ENCODE measurements around the gene RNF182. TPM values are rescaled to one million over a fixed set of nuclear protein-coding genes. Genes with fewer than 3 reads are reported as not detected.
"Not testable (repeated sequence)": the region's sequence is repeated elsewhere in the genome, so short reads cannot be mapped to it uniquely, and the experiment has no call there.

The RNF182 gene, protein sequence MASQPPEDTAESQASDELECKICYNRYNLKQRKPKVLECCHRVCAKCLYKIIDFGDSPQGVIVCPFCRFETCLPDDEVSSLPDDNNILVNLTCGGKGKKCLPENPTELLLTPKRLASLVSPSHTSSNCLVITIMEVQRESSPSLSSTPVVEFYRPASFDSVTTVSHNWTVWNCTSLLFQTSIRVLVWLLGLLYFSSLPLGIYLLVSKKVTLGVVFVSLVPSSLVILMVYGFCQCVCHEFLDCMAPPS
- total RNA-seq: 1 to 10 TPM in 1 of 2 donors, under 1 TPM in 1; 0.33 to 1.6 TPM

- no peak within 1 kb of the TSS for H3K4me3 ChIP-seq
- H3K9me3 ChIP-seq: no peaks in the 10 kb centered on the region
- peaks cover 22% of the 10 kb centered on the region for H3K4me1 ChIP-seq
- TF ChIP-seq POLR2A (IDR thresholded peaks at IDR 0.05): no peak
- no peak for TF ChIP-seq CTCF (IDR thresholded peaks at IDR 0.05)
- H3K36me3 ChIP-seq (replicated peaks in 1 of 2; ENCODE audit: insufficient read depth in 1 of 2, low read depth in 2 of 2): no peaks in the 10 kb centered on the region
- DNase-seq (peak in 2 of 4 donors; percentile 48 to 53), ATAC-seq (peak; percentile 76)
- H3K27me3 ChIP-seq: peaks cover 0 to 15% of the 10 kb centered on the region in 2 donors
- WGBS, 2 donors: 4 to 9% methylated on average over 14 to 28 of the region's 65 CpGs
- no peak within 1 kb of the TSS for H3K27ac ChIP-seq
- intact Hi-C loops (cut with DNase I): no loop called here
These were observed at the start of gene RNF182 for GRCh38 chr6:13924949-13925881. Gene RNF182 (plus strand): TSS chr6:13924952. CDS start chr6:13977120, 52,168 bp downstream.

GRCh38 chr6:13877051-13877450 is 47.7 kb upstream of the RNF182 start:
- intact Hi-C loops (cut with DNase I): no loop called here

DNA sequence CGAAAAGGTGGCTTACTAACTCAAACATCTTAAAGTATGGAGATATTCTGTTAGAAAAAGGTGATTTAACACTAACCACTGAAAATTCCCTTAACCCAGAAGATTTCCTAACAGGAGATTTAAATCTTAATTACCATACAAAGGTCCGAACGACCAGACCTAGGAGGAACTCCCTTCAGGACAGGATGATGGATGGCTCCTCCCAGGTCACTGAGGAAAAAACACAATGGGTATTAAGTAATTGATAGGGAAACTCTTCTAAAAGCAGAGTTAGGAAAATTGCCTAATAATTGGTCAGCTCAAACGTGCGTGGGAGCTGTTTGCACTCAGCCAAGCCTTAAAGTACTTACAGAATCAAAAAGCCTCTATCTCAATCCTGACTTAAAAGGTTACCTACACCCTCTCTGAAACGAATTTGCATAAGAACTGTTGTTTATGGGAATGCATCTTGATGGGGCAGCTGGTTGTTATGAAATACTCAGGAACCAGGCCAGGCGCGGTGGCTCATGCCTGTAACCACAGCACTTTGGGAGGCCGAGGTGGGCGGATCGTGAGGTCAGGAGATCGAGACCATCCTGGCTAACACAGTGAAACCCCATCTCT is 44.6 kb upstream of the RNF182 start:
- H3K27me3 ChIP-seq; intact Hi-C loops (cut with DNase I); ATAC-seq; H3K36me3 ChIP-seq (replicated peaks in 1 of 2; ENCODE audit: insufficient read depth in 1 of 2, low read depth in 2 of 2); H3K27ac ChIP-seq; H3K4me1 ChIP-seq; DNase-seq; H3K9me3 ChIP-seq; H3K4me3 ChIP-seq: not testable (repeated sequence)
- 74 to 79% methylated on average over 12 of the region's 12 CpGs for WGBS, 2 donors

More at GRCh38 chr6:13877051-13877450, 47.7 kb upstream of the RNF182 start:
- TF ChIP-seq CTCF (IDR thresholded peaks at IDR 0.05): no peak
- no peak for TF ChIP-seq POLR2A (IDR thresholded peaks at IDR 0.05)
- peaks cover 17% of the 10 kb centered on the region for H3K4me1 ChIP-seq
- no peak overlapping the region for H3K27ac ChIP-seq
- no peak overlapping the region for H3K4me3 ChIP-seq
- ATAC-seq: no peak
- no peak for DNase-seq
- H3K9me3 ChIP-seq: no peaks in the 10 kb centered on the region
- H3K27me3 ChIP-seq: no peaks in the 10 kb centered on the region
- no peaks in the 10 kb centered on the region for H3K36me3 ChIP-seq (replicated peaks in 1 of 2; ENCODE audit: insufficient read depth in 1 of 2, low read depth in 2 of 2)

DNA sequence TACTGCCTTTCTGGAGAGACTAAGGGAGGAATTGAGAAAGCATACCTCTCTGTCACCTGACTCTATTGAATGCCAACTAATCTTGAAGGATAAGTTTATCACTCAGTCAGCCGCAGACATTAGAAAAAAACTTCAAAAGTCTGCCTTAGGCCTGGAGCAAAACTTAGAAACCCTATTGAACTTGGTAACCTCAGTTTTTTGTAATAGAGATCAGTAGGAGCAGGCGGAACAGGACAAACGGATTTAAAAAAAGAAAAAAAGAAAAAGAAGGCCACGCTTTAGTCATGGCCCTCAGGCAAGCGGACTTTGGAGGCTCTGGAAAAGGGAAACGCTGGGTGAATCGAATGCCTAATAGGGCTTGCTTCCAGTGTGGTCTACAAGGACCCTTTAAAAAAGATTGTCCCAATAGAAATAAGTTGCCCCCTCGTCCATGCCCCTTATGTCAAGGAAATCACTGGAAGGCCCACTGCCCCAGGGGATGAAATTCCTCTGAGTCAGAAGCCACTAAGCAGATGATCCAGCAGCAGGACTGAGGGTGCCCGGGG is 43.1 kb upstream of the RNF182 start:
- H3K27ac ChIP-seq: no peak overlapping the region
- H3K27me3 ChIP-seq: no peaks in the 10 kb centered on the region
- ATAC-seq: no peak
- no peaks in the 10 kb centered on the region for H3K9me3 ChIP-seq
- no peak overlapping the region for H3K4me3 ChIP-seq
- H3K36me3 ChIP-seq (replicated peaks in 1 of 2; ENCODE audit: insufficient read depth in 1 of 2, low read depth in 2 of 2): no peaks in the 10 kb centered on the region
- no peak for DNase-seq
- H3K4me1 ChIP-seq: no peaks in the 10 kb centered on the region
- 68 to 71% methylated on average over 9 of the region's 9 CpGs for WGBS, 2 donors
- no peak for TF ChIP-seq POLR2A (IDR thresholded peaks at IDR 0.05)
- no peak for TF ChIP-seq CTCF (IDR thresholded peaks at IDR 0.05)
- intact Hi-C loops (cut with DNase I): no loop called here

GRCh38 chr6:13883966-13884365 is 40.8 kb upstream of the RNF182 start:
- Histone ChIP-seq H3K36me3 (replicated peaks in 1 of 2; ENCODE audit: insufficient read depth in 1 of 2, low read depth in 2 of 2) (no peaks in the 10 kb centered on the region), H3K4me3 (no peak overlapping the region), H3K27ac (no peak overlapping the region), H3K4me1 (no peaks in the 10 kb centered on the region), H3K9me3 (no peaks in the 10 kb centered on the region), H3K27me3 (no peaks in the 10 kb centered on the region)
- DNase-seq: no peak
- intact Hi-C loops (cut with DNase I): no loop called here
- TF ChIP-seq POLR2A (IDR thresholded peaks at IDR 0.05): no peak
- TF ChIP-seq CTCF (IDR thresholded peaks at IDR 0.05): no peak
- ATAC-seq: no peak

Measured in body of pancreas (tissue), 4 donors.